Stimulated activated effector memory CD8-positive, alpha-beta T cell treated with anti-CD3 and anti-CD28 coated beads, Interleukin-12 subunit alpha, Interleukin-12 subunit beta, amount 100 ng/mL, for 72 hours (primary cell): ENCODE data around the gene SCYGR6.
A peak's percentile ranks its signal among the peaks of the same experiment; 100 is the strongest.
"Not testable (repeated sequence)": the region's sequence is repeated elsewhere in the genome, so short reads cannot be mapped to it uniquely, and the experiment has no call there.

Source experiments
- ATAC-seq: fragments of 150-1000 bp; cut with Tn5 transposase; 2 replicates; pipeline ENCODE4 v1.10.0; 2021
- DNase-seq, 2 donors: peaks; one replicate each; pipeline ENCODE4 v3.0.0; 2021 to 2022; ENCODE audit warnings: low spot score in 2 of 2
- H3K27ac Mint-ChIP-seq: one replicate; pipeline ENCODE4 v1.8.0; 2022; ENCODE audit warnings: mild to moderate bottlenecking, mixed read lengths
- H3K36me3 Mint-ChIP-seq: one replicate; pipeline ENCODE4 v1.8.0; 2022; ENCODE audit warnings: mild to moderate bottlenecking, mixed read lengths
- H3K4me1 Mint-ChIP-seq: one replicate; pipeline ENCODE4 v1.8.0; 2022; ENCODE audit warnings: mixed read lengths
- H3K4me3 Mint-ChIP-seq: one replicate; pipeline ENCODE4 v1.8.0; 2022; ENCODE audit warnings: mild to moderate bottlenecking, mixed read lengths
- H3K9me3 Mint-ChIP-seq: one replicate; pipeline ENCODE4 v1.8.0; 2022; ENCODE audit warnings: mixed read lengths

The SCYGR6 gene, protein sequence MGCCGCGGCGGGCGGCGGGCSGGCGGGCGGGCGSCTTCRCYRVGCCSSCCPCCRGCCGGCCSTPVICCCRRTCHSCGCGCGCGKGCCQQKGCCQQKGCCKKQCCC

DNA sequence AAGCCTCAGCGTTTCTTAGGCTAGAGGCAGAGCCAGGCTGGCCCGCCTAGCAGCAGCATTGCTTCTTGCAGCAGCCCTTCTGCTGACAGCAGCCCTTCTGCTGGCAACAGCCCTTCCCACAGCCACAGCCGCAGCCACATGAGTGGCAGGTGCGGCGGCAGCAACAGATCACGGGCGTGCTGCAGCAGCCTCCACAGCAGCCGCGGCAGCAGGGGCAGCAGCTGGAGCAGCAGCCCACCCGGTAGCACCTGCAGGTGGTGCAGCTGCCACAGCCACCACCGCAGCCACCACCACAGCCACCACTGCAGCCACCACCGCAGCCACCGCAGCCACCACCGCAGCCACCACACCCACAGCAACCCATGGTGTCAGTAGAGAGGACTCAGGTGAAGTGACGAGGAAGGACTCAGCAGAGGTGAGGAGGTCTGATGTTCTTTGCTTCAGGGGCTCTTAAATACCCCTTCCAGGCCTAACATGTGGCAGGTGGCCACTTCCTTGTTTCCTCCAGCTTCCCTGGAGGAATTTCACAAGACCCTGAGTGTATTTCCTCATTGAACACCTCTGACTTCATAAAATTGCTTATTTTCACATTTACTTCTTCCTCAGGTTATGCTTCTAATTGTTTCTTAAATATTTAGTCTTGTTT lies at the start of gene SCYGR6:
Gene SCYGR6, minus strand, starts transcription at position 364 of the 646 bp plus-strand sequence. Its CDS starts 0 bp downstream, at position 364.
- Mint-ChIP-seq H3K27ac (no peak within 1 kb of the TSS), H3K4me3 (no peak within 1 kb of the TSS), H3K9me3 (no peaks in the 10 kb centered on the region), H3K4me1 (no peaks in the 10 kb centered on the region), H3K36me3 (no peaks in the 10 kb centered on the region)
- no peak for ATAC-seq
- no peak for DNase-seq

DNA sequence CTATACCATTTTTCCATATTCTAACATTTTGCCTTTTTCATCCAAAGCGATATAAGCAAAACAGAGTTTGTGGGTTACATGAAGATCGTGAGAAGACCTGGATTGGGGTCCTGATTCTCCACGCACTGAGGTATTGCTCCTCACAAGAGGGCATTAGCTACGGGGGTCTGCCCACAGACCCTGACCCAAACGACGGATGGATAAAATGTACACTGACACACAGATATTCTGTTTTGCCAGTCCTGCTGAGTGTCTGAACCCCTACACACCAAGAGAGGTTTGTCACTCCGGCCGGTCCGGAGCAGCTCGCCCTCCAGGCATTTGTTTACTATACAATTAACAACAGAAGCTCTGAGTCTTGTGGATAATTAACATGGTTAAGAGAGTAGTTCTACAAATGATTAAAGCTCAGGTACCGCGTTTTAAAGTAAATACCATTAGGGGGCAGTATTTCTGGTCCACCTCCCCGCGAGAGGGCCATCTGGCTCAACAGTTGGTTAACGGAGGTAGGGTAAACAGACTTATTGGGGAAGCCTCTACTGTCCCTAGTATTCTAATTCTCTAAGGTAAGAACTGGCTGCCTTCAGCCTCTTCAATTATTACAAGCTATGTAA lies 49.6 kb upstream of the SCYGR6 start:
- Mint-ChIP-seq H3K4me3 (peak overlapping the region; percentile 29), H3K36me3 (no peaks in the 10 kb centered on the region), H3K27ac (peak overlapping the region; percentile 38), H3K4me1 (peaks cover 25% of the 10 kb centered on the region), H3K9me3 (no peaks in the 10 kb centered on the region)
- ATAC-seq (peak; percentile 68), DNase-seq (no peak)

DNA sequence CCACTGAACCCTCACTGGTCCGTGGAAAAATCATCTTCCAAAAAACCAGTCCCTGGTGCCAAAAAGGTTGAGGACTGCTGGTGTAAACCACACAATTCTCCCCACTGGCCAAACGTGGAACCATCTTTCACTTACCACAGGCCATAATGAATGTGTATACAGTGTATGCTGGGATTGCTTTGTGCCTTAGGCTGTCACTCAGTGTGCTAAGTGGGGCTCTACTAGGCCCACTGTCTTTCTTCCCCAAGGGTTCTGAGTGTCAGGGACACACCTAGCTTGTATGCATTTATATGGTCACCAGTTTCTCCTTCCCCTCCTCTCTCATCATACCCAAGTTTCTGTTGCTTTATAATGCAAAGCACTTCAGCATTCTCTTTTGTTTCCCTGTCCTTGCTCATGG lies 48.4 kb upstream of the SCYGR6 start:
- no peak for DNase-seq
- peaks cover 25% of the 10 kb centered on the region for H3K4me1 Mint-ChIP-seq
- no peaks in the 10 kb centered on the region for H3K9me3 Mint-ChIP-seq
- H3K27ac Mint-ChIP-seq = no peak overlapping the region
- H3K36me3 Mint-ChIP-seq = no peaks in the 10 kb centered on the region
- no peak overlapping the region for H3K4me3 Mint-ChIP-seq
- ATAC-seq = no peak

DNA sequence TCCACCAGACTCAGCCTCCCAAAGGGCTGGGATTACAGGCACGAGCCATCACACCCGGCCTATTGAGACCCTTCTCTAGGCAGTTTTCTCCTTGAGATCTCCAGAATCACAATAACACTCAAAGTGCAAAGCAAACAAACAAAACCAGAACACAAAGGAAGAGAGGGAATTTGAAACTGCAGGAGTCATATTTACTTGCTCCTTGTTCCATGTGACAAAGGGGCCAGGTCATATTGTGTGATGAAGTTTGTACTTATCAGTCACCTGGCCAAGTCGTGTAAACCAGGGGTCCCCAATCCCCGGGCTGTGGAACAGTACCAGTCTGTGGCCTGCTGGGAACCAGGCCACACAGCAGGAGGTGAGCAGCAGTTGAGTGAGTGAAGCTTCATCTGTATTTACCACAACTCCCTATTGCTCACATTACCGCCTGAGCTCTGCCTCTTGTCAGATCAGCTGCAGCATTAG lies 47.7 kb upstream of the SCYGR6 start:
- DNase-seq = no peak
- Mint-ChIP-seq H3K9me3 (no peaks in the 10 kb centered on the region), H3K4me3 (no peak overlapping the region), H3K36me3 (no peaks in the 10 kb centered on the region), H3K27ac (no peak overlapping the region), H3K4me1 (peaks cover 24% of the 10 kb centered on the region)
- ATAC-seq = no peak

DNA sequence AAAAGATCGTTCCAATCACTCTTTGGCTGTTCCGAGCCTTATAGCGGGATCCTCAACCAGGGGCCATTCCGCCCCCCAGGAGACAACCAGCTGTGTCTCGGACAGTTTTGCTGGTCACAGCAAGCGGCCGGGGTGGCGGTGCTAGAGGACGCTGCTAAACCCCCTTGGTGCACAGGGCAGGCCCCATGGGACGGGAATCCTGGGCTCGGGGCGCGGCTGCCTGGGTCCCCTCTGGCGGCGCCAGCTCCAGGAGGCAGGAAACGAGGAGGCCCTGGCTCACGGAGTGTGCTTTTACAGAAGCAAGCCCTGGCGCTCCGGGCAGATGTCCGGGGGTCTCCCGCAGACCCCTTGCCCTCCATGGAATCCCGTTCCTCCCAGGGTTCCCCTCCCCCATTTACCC lies 43.3 kb upstream of the SCYGR6 start:
- ATAC-seq (no peak), DNase-seq (no peak)
- Mint-ChIP-seq H3K9me3 (no peaks in the 10 kb centered on the region), H3K27ac (no peak overlapping the region), H3K4me1 (peaks cover 6% of the 10 kb centered on the region), H3K4me3 (no peak overlapping the region), H3K36me3 (no peaks in the 10 kb centered on the region)

DNA sequence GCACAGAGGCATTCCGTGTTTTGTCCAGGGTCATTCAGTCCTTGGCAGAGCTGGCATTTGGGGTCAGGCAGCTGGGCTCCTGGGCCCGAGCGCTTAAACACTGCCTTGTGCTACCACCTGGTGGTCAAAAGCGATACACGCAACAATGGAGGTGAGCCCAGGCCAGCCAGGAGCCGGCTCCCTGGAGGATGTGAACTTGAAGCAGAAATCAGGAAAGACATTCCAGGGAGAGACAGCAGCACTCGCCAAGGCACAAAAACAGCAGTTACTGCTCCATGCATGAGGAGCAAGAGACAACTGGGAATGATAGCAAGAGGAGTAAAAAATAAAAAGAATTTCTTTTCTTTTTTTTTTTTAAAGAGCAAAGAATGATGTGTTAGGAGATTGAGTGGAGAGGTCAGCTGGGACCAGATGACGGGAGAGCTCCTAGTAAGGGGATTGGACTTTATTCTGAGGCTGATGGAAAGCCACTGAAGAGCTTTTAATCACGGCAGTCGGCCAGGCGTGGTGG lies 41.9 kb upstream of the SCYGR6 start:
- peaks cover 6% of the 10 kb centered on the region for H3K4me1 Mint-ChIP-seq
- H3K4me3 Mint-ChIP-seq = no peak overlapping the region
- DNase-seq (peak; percentile 39 to 68), ATAC-seq (peak; percentile 84)
- H3K36me3 Mint-ChIP-seq = no peaks in the 10 kb centered on the region
- no peak overlapping the region for H3K27ac Mint-ChIP-seq
- H3K9me3 Mint-ChIP-seq = no peaks in the 10 kb centered on the region

DNA sequence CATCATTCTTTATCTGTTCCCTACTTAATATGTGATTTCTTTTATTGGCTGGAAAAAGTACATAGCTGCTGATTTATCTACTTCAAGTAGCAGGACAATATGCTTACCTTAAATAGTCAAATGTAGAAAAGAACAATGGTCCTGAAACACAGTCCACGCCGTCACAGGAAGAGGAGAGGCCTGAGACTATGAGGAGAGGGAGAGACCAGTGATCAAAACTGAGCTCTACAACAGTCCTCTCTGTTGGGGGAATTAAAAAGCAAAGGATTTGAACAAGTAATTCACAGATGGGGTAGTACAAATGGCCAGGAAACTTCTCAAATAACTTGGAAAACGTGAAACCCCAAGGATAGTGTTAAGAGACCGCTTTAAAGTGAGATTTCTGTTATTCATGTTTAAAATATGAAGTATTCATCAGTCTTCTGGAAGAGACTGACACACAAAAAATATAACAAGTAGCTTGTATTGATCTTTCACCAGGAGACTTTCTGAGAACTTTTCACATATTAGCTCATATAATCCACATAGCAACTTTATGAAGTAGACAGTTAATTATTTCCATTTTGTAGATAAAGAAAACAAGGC lies 41.3 kb upstream of the SCYGR6 start:
- H3K9me3 Mint-ChIP-seq = no peaks in the 10 kb centered on the region
- no peak for ATAC-seq
- H3K27ac Mint-ChIP-seq = no peak overlapping the region
- H3K4me1 Mint-ChIP-seq = peaks cover 6% of the 10 kb centered on the region
- no peak overlapping the region for H3K4me3 Mint-ChIP-seq
- no peak for DNase-seq
- no peaks in the 10 kb centered on the region for H3K36me3 Mint-ChIP-seq

DNA sequence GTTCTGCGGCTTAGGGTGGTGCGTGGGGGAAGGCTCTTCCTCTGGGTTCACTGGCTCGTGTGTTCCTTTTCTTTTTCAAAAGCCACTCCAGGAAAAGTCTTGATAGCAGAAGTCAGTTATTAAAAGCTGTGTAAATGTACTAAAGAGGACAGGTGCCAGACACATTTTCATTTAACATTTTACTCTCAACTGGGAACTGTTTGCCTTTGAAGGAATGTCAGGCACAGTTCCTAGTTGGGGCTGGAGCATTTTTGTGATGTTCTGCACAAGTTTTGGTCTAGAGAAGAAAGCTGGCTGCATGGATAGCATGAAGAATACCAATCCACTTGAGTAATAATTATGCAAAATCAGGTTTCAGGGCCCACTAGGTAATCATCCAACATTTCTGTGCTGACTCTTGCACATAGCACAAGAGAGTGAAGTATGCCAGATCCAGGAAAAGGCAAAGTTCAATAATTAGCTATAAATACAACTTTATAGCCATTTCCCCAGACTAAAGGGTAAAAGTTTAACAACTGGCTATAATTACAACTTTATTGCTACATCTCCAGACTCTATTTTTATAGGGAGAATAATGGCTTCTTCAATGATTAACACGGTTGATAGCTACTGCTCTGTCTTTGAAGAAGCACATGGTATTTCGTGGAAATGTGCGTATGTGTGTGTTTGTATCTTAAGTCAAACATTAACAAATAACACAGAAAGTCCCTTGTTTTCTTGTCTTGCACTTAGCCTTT lies 37.4 kb upstream of the SCYGR6 start:
- Mint-ChIP-seq H3K27ac (no peak overlapping the region), H3K9me3 (no peaks in the 10 kb centered on the region), H3K4me1 (peaks cover 6% of the 10 kb centered on the region), H3K36me3 (no peaks in the 10 kb centered on the region), H3K4me3 (no peak overlapping the region)
- no peak for DNase-seq
- ATAC-seq = no peak

DNA sequence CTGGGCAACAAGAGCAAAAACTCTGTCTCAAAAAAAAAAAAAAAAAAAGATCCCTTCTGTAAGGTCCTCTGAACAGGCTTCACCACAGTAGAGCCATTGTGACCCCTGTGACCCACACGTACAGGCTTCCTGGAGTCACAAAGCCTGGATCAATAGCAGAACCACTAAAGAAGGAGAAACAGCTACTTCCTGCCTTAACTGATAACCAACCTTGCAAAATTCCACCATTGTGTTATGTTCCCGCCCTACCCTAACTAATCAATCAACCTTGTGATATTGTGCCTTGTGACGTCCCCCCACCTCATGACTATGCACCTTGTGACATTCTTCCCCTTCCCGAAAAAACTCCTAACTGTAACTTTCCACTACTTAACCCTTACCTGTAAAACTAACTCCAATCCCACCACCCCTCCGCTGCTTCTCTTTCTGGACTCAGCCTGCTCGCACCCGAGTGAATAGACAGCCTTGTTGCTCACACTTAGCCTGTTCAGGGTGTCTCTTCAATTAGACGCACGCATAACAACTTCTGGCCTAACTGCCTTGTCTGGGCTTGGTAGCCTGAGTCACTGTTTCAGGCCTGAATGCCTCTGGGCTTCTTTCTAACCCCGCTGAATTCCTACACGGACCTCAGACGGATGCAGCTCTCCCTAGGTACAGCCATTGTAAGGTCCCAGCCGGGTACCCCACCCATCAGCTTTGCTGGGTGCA lies 35.0 kb upstream of the SCYGR6 start:
- ATAC-seq (no peak), DNase-seq (no peak)
- no peak overlapping the region for H3K4me3 Mint-ChIP-seq
- H3K9me3 Mint-ChIP-seq = no peaks in the 10 kb centered on the region
- H3K27ac Mint-ChIP-seq = no peak overlapping the region
- H3K4me1 Mint-ChIP-seq = no peaks in the 10 kb centered on the region
- H3K36me3 Mint-ChIP-seq = no peaks in the 10 kb centered on the region

DNA sequence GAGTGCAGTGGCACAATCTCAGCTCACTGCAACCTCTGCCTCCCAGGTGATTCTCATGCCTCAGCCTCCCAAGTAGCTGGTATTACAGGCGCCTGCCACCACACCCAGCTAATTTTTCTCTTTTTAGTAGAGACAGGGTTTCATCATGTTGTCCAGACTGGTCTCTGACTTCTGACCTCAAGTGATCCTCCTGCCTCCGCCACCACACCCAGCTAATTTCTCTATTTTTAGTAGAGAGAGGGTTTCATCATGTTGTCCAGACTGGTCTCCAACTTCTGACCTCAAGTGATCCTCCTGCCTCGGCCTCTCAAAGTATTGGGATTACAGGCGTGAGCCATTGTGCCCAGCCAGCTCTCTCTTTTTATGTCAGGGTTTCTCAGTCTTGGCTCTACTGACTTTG lies 31.7 kb upstream of the SCYGR6 start:
- H3K36me3 Mint-ChIP-seq, H3K9me3 Mint-ChIP-seq, H3K4me1 Mint-ChIP-seq, H3K4me3 Mint-ChIP-seq, DNase-seq, ATAC-seq, H3K27ac Mint-ChIP-seq: not testable (repeated sequence)

DNA sequence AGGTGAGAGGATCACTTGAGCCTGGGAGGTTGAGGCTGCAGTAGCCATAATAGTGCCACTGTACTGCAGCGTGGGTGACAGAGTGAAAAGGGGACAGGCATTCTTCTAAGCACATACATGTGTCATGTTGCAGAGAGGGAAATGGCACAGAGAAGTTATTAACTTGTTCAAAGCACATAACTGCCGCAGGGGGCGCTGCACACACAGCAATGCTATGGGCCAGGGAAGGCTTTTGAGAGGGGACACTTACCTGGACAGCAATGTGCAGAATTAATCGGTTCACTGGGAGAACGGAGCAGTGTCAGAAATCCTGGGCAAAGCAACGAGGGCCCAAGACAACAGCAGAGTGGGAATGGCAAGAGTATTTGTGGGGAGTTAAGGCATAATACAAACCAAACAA lies 23.5 kb upstream of the SCYGR6 start:
- DNase-seq (no peak), ATAC-seq (no peak)
- H3K27ac Mint-ChIP-seq = no peak overlapping the region
- H3K4me1 Mint-ChIP-seq = no peaks in the 10 kb centered on the region
- H3K4me3 Mint-ChIP-seq = no peak overlapping the region
- H3K9me3 Mint-ChIP-seq = no peaks in the 10 kb centered on the region
- H3K36me3 Mint-ChIP-seq = no peaks in the 10 kb centered on the region

DNA sequence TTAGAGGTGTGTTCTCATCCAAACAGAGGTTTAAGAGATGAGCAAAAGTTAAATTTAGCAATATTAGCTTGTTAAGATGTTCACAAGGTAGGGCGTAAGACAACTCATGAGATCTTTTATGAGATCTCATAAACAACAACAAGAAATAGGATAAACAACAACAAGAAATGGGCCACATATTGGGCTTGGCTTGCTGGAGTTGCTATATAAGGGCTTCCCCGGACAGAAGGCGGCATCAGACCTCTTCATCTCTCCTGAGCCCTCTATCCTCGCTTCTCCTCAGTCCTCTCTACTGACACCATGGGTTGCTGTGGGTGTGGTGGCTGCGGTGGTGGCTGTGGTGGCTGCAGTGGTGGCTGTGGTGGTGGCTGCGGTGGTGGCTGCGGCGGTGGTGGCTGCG lies 21.0 kb upstream of the SCYGR6 start, which contains the start of gene SCYGR8:
Gene SCYGR8, plus strand, starts transcription at position 301 of the 400 bp plus-strand sequence. Its CDS starts 0 bp downstream, at position 301.
- no peak within 1 kb of the TSS for H3K4me3 Mint-ChIP-seq
- no peaks in the 10 kb centered on the region for H3K9me3 Mint-ChIP-seq
- no peak within 1 kb of the TSS for H3K27ac Mint-ChIP-seq
- no peak for ATAC-seq
- no peak for DNase-seq
- no peaks in the 10 kb centered on the region for H3K4me1 Mint-ChIP-seq
- H3K36me3 Mint-ChIP-seq = no peaks in the 10 kb centered on the region

DNA sequence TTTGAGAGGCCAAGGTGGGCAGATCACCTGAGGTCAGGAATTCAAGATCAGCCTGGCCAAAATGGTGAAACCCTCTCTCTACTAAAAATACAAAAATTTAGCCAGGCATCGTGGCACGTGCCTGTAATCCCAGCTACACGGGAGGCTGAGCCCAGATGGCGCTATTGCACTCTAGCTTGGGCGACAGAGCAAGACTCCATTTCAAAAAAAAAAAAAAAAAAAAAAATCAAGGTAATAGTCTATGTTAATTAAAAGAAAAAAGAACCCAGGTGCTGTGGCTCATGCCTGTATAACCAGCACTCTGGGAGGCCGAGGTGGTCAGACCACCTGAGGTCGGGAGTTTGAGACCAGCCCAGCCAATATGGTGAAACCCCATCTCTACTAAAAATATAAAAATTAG lies 16.1 kb upstream of the SCYGR6 start:
- H3K27ac Mint-ChIP-seq, H3K4me1 Mint-ChIP-seq, H3K4me3 Mint-ChIP-seq, H3K36me3 Mint-ChIP-seq, H3K9me3 Mint-ChIP-seq, ATAC-seq, DNase-seq: not testable (repeated sequence)

DNA sequence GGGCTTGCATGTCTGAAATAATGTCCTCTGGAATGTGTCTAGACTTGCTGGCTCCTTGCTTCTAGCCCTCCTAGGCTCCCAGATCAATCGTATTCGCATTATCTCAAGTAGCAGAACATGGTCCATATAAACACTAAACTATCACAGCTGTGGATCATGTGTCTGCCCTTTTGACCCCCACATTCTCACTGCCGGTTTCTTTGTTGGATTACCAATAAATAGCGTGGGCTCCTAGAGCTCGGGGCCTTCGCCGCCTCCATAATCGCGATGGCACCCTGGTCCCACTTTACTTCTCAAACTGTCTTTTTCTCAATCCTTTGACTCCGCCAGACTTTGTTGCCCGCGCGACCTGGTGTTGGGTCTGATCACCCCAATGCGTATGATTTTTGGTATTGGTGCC lies 14.8 kb upstream of the SCYGR6 start:
- Mint-ChIP-seq H3K4me1 (no peaks in the 10 kb centered on the region), H3K4me3 (no peak overlapping the region), H3K36me3 (no peaks in the 10 kb centered on the region), H3K9me3 (no peaks in the 10 kb centered on the region), H3K27ac (no peak overlapping the region)
- ATAC-seq = no peak
- DNase-seq = no peak

DNA sequence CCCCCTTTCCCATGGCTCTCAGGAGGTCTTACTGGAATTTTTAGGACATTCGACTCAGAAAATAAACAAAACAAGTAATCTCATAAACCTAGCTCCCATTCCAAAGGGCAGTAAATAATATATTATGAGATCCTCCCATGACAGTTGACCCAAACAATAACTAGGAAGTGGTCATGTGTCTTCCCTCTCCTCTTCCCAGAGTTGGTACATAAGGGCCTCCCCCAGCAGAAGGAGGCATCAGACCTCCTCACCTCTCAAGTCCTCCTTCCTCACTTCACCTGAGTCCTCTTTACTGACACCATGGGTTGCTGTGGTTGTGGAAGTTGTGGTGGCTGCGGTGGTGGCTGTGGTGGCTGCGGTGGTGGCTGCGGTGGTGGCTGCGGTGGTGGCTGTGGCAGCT lies 3.5 kb upstream of the SCYGR6 start, which contains the start of gene SCYGR7:
Gene SCYGR7, plus strand, starts transcription at position 301 of the 400 bp plus-strand sequence. Its CDS starts 0 bp downstream, at position 301.
- H3K9me3 Mint-ChIP-seq = no peaks in the 10 kb centered on the region
- H3K27ac Mint-ChIP-seq = no peak within 1 kb of the TSS
- no peaks in the 10 kb centered on the region for H3K36me3 Mint-ChIP-seq
- no peak within 1 kb of the TSS for H3K4me3 Mint-ChIP-seq
- ATAC-seq (no peak), DNase-seq (no peak)
- no peaks in the 10 kb centered on the region for H3K4me1 Mint-ChIP-seq
